Femur (tissue), 1 donor: ENCODE results near the gene VDAC1.
"Not testable (repeated sequence)": the region's sequence is repeated elsewhere in the genome, so short reads cannot be mapped to it uniquely, and the experiment has no call there.

Experiments used
- DNase-seq: peaks from one replicate; pipeline ENCODE4 v3.0.0-alpha.2; 2017

VDAC1 gene

DNA sequence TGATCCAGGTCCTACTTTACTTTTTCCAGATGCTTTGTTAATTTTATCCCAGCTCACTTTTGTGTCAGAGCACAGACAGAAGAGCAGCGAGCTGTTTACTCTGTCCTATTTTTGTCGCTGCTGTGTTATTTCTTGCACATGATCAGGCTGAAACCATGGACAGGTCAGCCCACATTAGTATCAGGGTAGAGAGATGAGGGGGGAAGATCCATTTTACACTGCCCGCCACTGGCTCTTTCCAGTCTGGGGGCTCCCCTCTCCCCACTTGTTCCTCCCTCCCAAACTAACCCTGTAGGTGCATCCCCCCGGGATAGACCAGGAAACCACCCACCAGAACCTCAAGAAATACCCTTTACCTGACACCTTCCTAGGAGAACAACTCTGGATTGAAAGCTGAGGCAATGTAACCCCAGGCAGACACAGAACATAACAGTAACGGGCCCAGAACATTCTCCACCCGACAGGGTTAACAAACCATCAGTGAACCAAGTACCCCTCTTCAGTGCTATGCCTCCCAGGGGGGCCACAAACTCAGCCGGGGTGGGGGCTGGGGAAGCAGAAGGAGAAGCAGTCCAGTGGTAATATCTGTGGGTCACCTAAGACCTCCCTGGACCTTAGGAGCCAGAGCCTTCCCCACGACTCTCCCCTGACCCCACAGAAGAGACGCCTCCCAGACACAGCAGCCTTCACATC lies 10.3 kb downstream of the VDAC1 start:
- no peak for DNase-seq

GRCh38 chr5:133993185-133993936 lies 11.4 kb downstream of the VDAC1 start:
- DNase-seq, result no peak

GRCh38 chr5:133992429-133993155 lies 12.2 kb downstream of the VDAC1 start:
- peak; percentile 52 for DNase-seq

DNA sequence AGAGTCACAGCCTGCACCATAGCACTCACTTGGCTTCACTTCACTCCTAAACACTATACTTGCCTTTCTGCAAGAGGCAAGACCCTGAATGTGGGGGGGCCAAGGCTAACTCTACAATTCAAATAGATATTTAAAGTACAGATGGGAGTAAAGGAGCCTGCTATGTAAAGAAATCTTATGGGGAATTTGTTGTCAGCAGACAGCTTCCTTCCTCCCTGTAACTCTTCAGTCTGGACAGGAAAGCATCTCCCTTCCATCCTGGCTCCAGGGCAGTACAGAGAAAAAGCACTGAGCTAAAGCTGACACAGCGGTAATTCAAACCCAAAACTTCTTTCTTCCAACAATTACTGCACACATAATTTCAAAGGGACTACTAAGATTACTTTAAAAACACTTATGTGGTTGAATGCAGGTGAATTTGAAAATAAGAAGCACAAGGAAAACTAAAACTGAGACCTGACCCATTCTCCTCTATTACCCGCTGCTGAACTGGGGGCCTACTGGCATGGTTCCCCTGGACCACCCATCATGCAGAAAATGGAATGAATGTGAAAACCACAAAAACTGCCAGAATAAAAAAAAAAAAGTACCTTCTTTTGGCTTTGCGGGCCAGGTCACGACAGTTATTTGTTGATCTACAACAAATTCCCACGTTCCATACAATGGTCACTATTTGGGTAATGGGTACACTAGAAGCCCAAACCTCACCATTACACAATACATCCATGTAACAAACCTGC lies 13.4 kb downstream of the VDAC1 start:
- no peak for DNase-seq

- DNase-seq, result no peak
Observed at GRCh38 chr5:133990396-133990795, 14.4 kb downstream of the VDAC1 start.

DNA sequence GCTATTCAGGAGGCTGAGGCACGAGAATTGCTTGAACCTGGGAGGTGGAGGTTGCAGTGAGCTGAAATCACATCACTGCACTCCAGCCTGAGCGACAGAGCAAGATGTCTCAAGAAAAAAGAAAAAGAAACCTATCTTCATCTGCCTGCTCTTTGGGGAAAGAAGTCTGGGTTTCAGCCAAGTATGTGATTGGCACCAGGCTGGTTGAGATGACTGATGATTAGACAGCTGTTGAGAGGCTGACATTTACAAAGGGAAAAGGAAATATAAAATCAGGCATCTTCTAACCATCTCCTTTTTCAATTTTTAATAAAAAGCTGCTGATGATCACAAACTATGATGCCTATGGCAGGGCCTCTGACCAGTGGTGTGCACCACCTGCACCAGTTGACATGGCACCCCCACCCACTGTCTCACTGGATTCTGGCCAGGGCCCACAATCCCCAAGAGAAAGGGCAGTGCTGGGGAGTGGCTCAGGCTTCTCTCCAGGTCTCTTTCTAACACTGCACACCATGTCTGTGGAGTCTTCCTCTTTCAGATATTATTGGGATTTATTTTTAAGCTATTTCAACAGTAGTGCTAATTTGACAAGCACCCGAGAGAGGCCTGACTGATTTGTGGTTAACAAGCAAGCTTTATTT lies 19.1 kb downstream of the VDAC1 start:
- DNase-seq, result no peak

DNA sequence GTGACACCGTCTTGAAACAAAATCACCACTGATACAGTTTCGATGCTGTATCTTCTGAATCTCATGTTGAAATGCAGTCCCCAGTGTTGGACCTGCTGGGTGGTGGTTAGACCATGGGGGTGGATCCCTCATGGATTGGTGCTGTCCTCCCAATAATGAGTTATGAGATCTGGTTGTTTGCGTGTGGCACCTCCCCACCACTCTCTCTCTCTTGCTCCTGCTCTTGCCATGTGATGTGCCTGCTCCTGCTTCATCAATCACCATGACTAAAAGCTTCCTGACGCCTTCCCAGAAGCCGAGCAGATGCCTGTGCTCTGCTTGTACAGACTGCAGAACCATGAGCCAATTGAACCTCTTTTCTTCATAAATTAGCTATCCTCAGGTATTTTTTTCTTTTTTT lies 21.1 kb downstream of the VDAC1 start:
- DNase-seq, result no peak

DNA sequence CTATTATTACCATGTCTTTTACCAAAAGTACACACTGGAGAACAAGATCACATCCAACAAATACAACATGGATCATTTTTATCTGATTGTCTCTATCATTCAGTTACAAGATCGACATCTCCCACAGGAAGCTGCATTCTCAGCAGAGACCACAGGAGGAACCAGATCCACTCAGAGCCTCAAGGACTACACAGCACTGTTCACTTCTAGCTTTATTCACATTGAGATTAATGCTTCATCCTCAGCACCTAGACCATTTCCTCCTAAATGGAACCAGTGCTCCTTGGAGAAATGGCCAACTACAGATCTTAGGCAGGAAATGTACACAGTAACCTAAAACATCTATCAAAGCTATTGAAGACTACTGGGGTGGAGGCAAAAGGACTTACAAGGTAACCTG lies 23.1 kb downstream of the VDAC1 start:
- DNase-seq, result no peak

GRCh38 chr5:133980652-133981051 lies 24.1 kb downstream of the VDAC1 start:
- DNase-seq, result no peak

GRCh38 chr5:133978943-133979342 lies 25.8 kb downstream of the VDAC1 start:
- no peak for DNase-seq

DNA sequence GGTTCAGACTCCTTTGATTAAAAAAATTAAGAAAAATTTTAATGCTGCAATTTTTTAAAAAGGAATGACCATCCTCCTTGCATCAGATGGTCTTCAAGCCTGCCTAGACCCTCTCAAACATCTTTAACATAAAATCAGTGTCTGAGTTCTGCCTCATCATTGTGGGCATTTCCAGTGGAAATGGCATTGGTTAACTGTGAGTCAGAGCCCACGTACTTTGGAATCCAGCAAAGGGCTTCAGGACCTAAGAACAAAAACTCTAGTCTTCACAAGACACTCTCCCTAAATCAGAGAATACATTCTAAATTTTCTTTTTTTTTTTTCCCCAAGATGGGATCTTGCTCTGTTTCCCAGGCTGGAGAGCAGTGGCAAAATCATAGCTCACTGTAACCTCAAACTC lies 26.9 kb downstream of the VDAC1 start:
- no peak for DNase-seq

GRCh38 chr5:133977161-133977787 lies 27.5 kb downstream of the VDAC1 start:
- no peak for DNase-seq

DNA sequence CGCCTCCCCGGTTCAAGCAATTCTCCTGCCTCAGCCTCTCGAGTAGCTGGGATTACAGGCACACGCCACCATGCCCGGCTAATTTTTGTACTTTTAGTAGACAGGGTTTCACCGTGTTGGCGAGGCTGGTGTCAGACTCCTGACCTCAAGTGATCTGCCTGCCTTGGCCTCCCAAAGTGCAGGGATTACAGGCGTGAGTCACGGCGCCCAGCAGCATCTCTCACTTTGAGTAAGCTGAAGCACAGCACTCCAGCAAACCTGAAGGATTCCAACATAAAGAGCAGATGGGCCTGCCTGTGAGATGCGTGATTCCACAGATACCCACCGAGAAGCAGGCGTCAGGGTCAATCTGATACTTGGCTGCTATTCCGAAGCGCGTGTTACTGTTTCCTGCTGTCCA lies 29.2 kb downstream of the VDAC1 start:
- DNase-seq, result not testable (repeated sequence)

GRCh38 chr5:133974142-133974541 lies 30.6 kb downstream of the VDAC1 start:
- DNase-seq, result no peak

DNA sequence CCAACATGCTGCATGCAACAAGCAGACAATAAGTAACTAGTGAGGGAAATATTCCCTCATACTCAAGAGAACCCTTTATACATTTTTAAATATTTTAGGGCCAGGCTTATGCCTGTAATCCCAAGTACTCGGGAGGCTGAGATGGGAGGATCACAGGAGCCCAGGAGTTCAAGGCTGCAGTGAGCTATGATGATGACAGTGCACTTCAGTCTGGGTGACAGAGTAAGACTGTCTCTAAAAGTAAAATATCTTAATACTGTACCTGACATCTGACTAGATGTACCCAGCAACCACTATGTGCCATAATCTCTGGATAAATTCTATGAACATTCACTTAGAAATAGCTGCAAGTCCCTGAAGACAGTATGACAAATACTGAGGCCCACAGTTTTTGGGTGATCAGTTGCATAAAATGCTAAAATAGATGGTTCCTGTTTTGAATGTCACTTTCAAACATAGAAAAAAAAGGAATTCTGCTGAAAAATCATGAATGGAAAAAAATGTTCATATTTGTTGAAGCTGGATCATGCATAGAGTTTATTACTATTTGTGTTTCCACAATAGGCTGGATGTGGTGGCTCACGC lies 34.4 kb downstream of the VDAC1 start:
- DNase-seq, result no peak

- DNase-seq, result no peak
Observed at GRCh38 chr5:133969654-133970324, 35.0 kb downstream of the VDAC1 start.

DNA sequence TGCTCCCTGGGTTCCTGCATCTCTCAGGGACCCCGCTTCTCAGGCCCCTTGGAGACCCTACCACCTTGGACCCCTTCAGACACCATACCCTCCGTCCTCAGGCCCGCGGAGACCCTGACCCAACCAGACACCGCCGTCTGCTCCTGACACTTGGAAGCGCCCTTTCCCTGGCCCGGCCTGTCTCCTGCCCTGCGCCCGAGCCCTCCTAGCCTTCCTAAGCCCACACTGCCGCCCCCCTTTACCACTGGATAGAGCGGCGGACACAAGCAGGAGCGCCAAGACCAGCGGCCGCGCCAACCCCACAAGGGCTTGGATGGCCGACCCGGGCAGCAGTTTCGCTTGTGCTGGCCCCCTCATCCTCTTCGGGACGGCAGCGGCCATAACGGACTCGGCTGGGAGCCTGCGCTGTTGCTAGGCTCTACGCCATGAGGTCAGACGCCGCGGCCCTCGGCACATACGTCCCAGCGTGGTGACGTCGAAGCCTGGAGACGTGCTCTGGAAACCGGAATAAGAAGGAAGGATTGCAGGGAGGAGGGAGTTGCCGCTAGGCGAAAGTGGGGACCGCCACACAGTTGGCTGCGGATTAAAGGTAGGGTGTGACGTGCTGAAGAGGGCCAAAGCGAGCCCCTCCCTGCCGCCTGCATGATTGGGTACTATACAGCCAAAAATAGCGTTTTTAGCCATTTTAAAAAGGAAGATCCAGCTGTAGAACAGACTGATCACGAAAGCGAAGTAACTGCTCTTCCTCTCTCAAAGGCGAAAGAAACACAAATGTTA lies 36.4 kb downstream of the VDAC1 start, which contains the start of gene C5orf15:
Gene C5orf15 (minus strand): TSS at position 422 of the 777 bp plus-strand sequence. CDS start 41 bp downstream, at position 381.
- DNase-seq, result peak; percentile 98

GRCh38 chr5:133967698-133968203 lies 37.0 kb downstream of the VDAC1 start:
- DNase-seq, result peak; percentile 44

- DNase-seq, result no peak
Observed at GRCh38 chr5:133967124-133967523, 37.7 kb downstream of the VDAC1 start.

DNA sequence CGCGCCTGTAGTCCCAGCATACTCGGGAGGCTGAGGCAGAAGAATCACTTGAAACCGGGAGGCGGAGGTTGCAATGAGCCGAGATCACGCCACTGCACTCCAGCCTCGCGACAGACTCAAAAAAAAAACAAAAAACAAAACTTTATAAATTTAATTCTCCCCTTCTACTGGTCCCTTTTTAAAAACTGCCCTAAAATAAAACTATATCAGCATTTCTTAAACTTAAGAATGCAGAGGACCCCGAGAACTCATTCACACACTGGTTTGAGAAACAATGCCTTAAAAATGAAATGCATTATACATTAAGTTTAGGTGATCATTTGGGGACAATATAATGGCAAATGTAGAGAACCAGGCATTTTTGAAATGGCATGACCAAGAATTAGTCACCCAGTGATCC lies 38.7 kb downstream of the VDAC1 start:
- DNase-seq, result no peak
